AG04450 (cell line): ENCODE results near the gene PLXND1. TPM values are rescaled to one million over a fixed set of nuclear protein-coding genes. Genes with fewer than 3 reads are reported as not detected.
"Not testable (repeated sequence)": the region's sequence is repeated elsewhere in the genome, so short reads cannot be mapped to it uniquely, and the experiment has no call there.

ENCODE experiments used
- CTCF ChIA-PET: fragments of 300-600, 350-600 bp; formaldehyde crosslinking; extraction: SDS; loops from one replicate; lab custom pipeline; 2022; ENCODE audit warnings: antibody characterized with exemption, inconsistent platforms; lab: Charles Lee
- POLR2A ChIA-PET: fragments of 350-600 bp; formaldehyde crosslinking; extraction: SDS; loops from one replicate; lab custom pipeline; 2021; ENCODE audit warnings: antibody characterized with exemption, inconsistent platforms; lab: Yijun Ruan, JAX
- DNase-seq: peaks from one replicate; pipeline ENCODE4 v3.0.0-alpha.2; 2011; ENCODE audit warnings: low read depth, low spot score
- H3K27ac ChIP-seq: one replicate; pipeline ENCODE4 v1.5.1; 2012; ENCODE audit warnings: low read depth, low read length, control low read depth
- H3K27me3 ChIP-seq: one replicate; pipeline ENCODE4 v1.6.0; 2012; ENCODE audit warnings: low read length; ENCODE audit not compliant: control insufficient read depth, insufficient read depth
- H3K4me3 ChIP-seq: 2 replicates; pipeline ENCODE4 v1.5.1; 2011; ENCODE audit warnings: mild to moderate bottlenecking, low read depth, low read length, control low read depth
- H3K9me3 ChIP-seq: 2 replicates; pipeline ENCODE4 v1.5.1; 2012; ENCODE audit warnings: low read length; ENCODE audit not compliant: control insufficient read depth, insufficient read depth
- CTCF ChIP-seq: IDR thresholded peaks from 2 replicates; pipeline ENCODE4 v1.5.1; 2011; ENCODE audit warnings: low read depth, low read length, control low read depth, inconsistent platforms
- polyA plus RNA-seq: library from polyadenylated mRNA; depleted of rRNA; stranded (reverse); fragments of >200 nt; gene quantifications from 2 replicates; pipeline ENCODE4 v1.2.3, GENCODE V29; 2011

Gene PLXND1
- polyA plus RNA-seq, 1 experiment = 37.1 TPM

GRCh38 chr3:129611812-129612533, 5.5 kb upstream of the PLXND1 start:
- Histone ChIP-seq H3K27ac (no peak overlapping the region), H3K4me3 (no peak overlapping the region), H3K9me3 (peaks cover 3% of the 10 kb centered on the region; the same call in 1 of the 2 replicates), H3K27me3 (no peaks in the 10 kb centered on the region)
- CTCF ChIA-PET = interaction anchor here (1.7 kb wide), 1 partner anchor 122 kb away, joined by 4 read pairs; no protein-coding TSS in a partner anchor
- DNase-seq = no peak
- TF ChIP-seq CTCF = no peak
- POLR2A ChIA-PET = no interaction called here

GRCh38 chr3:129611446-129611800, 4.9 kb upstream of the PLXND1 start:
- H3K27ac ChIP-seq = no peak overlapping the region
- TF ChIP-seq CTCF = no peak
- no peak overlapping the region for H3K4me3 ChIP-seq
- ChIA-PET POLR2A (no interaction called here), CTCF (interaction anchor here (1.5 to 1.7 kb wide), 2 partner anchors 121 to 214 kb away, joined by 3 to 4 read pairs; no protein-coding TSS in a partner anchor)
- no peaks in the 10 kb centered on the region for H3K27me3 ChIP-seq
- DNase-seq = no peak
- peaks cover 3% of the 10 kb centered on the region; the same call in 1 of the 2 replicates for H3K9me3 ChIP-seq

- H3K4me3 ChIP-seq, POLR2A ChIA-PET, H3K9me3 ChIP-seq, DNase-seq, H3K27ac ChIP-seq, H3K27me3 ChIP-seq: not testable (repeated sequence)
- CTCF ChIA-PET = interaction anchor here (1.5 kb wide), 1 partner anchor 214 kb away, joined by 3 read pairs; no protein-coding TSS in a partner anchor
Observed at GRCh38 chr3:129610794-129611445, 4.4 kb upstream of the PLXND1 start.

GRCh38 chr3:129610276-129610675, 3.8 kb upstream of the PLXND1 start:
- Histone ChIP-seq H3K9me3 (peaks cover 3% of the 10 kb centered on the region; the same call in 1 of the 2 replicates), H3K27me3 (no peaks in the 10 kb centered on the region), H3K4me3 (no peak overlapping the region), H3K27ac (no peak overlapping the region)
- TF ChIP-seq CTCF = no peak
- ChIA-PET POLR2A (no interaction called here), CTCF (interaction anchor here (1.5 kb wide), 1 partner anchor 215 kb away, joined by 3 read pairs; no protein-coding TSS in a partner anchor)
- DNase-seq = no peak

GRCh38 chr3:129609591-129610182, 3.2 kb upstream of the PLXND1 start:
- no peaks in the 10 kb centered on the region for H3K27me3 ChIP-seq
- CTCF ChIA-PET = interaction anchor here (1.5 to 1.6 kb wide), 2 partner anchors 119 to 215 kb away, joined by 3 to 6 read pairs; no protein-coding TSS in a partner anchor
- H3K27ac ChIP-seq = no peak overlapping the region
- POLR2A ChIA-PET = no interaction called here
- DNase-seq = no peak
- TF ChIP-seq CTCF = no peak
- no peak overlapping the region for H3K4me3 ChIP-seq
- H3K9me3 ChIP-seq = peaks cover 3% of the 10 kb centered on the region; the same call in 1 of the 2 replicates
